ENCODE data around the gene IDI1.
A peak's percentile ranks its signal among the peaks of the same experiment; 100 is the strongest.
"Not testable (repeated sequence)": the region's sequence is repeated elsewhere in the genome, so short reads cannot be mapped to it uniquely, and the experiment has no call there.

The IDI1 gene

DNA sequence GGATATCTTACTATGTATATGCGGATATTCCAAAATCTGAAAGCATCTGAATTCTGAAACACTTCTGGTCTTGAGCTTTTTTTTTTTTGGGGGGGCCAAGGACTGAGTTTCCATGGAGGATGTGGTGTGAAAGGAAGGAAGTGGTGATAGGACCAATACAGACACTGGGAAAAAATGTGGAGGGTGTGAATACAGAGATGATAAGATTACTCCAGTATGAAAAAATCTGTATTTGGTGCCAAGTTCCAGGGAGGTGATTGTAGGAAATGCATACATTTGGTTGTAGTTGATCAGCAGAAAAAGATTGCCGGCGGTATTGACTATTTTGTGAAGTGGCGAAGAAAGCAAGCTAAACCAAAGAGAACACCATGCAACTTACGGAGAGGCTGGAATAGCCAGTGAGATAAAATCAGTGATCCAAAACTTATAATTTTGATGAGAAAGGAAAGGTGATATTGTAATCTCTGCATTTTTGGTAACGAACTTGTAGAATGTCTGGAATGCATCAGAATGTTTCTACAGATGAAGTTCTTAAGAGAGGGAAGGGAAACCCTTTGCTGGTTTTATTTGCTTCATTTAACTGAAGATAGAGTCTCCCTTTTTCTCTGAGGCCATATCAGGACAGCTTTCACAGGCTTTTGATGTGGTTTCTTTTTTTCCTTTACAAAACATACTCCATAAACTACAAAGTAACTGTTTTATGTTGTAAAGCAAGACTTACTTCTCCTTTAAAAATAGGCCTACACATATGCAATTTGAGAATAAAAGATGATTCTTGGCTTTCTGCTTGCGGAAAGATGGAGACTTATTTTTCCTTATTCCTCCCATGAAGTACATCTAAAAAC is 13.2 kb upstream of the IDI1 start:
- DNase-seq = no peak

DNA sequence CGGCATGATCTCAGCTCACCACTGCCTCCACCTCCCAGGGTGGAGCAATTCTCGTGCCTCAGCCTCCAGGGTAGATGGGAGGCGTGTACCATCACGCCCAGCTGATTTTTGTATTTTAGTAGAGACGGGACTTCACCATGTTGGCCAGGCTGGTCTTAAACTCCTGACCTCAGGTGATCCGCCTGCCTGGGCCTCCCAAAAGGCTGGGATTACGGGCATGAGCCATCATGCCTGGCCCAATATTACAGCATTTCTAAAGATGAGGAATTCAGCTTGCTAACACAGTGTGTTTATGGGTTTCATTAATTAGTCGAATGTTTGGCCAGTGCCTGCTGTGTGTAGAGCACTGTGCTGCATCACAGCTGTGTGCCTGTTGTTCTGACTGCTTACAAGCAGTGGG is 11.0 kb upstream of the IDI1 start:
- no peak for DNase-seq

DNA sequence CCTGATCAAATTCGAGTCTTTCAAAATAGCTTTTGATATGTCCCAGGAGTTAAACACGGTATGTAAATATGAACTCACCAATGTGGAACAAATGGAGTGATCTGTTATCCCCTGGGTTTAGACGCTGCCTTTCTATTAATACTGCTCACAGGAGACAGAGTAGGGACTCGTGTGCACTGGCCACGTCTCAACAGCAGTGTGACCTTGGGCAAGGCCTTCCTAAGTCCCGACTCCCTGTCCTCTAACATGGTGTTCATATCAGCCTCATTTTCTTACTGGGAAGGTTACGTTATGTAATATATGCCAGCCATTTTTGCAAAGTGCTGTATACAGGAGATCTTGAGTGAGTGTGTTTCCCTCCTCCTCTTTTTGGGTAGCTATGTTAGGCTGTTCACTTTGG is 9.1 kb upstream of the IDI1 start:
- no peak for DNase-seq

DNA sequence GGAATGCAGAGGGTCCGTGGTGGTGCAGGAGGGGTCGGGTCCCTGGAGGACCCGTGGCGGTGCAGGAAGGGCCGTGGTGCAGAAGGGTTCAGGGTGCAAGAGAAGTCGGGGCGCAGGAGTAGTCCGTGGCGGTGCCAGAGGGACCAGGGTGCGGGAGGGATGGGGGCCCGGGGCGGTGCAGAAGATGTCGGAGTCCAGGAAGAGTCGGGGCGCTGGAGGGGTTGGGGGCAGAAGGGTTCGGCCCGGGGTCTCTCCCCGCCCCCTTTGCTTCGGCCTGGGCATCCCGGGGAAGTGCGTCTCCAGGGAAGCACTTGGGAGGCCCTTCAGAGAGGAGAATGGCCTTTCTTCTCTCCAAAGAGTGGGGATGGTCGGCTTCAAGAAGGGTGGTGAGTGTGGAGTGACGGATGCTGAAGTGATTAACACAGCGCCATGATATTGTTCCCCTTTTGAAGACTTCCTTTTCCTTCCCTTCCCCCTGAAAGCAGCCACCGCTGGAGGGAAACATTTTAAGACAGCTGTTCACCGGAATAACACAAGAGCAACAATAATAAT is 8.3 kb upstream of the IDI1 start:
- no peak for DNase-seq

DNA sequence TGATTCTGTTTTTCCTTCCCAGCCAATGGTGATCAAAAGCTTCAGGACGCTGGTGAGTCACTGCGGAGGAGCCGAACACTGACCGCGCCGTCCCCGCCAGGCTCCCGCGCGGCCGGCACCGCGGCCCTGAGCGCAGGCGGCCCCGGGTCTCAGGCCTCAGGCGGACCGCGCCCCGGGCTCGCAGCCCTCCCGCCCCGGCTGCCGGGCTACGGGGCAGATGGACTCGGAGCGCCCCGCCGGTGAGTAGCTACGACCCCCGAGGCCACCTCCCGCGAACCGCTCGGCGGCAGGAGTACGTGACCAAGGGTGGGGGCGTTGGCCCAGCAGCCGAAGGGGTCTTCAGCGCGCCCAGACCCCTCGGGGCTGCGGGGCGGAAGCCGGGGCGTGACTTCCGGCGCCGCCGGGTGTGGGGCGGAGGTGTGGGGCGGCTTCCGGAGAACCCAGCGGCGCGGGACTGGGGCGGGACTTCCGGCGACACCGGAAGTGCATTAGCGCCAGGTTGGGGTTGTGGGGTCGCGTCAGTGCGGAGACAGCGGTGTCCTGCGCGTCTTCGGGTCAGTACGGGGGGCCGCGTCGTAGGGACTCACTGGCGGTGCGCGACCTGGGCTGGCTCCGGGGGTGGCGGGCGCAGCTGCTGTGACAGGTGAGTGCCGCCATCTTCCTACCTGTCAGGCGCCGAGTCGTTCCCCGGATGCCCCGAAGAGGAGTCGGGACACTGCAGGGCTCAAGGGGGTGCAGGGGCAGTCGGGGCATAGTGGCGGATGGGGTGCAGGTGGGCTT is 7.6 kb upstream of the IDI1 start, which contains the start of gene WDR37:
WDR37 (plus strand) TSS at position 60 of the 780 bp plus-strand sequence. CDS start 15,771 bp downstream, outside the sequence.
- DNase-seq = peak; percentile 88

DNA sequence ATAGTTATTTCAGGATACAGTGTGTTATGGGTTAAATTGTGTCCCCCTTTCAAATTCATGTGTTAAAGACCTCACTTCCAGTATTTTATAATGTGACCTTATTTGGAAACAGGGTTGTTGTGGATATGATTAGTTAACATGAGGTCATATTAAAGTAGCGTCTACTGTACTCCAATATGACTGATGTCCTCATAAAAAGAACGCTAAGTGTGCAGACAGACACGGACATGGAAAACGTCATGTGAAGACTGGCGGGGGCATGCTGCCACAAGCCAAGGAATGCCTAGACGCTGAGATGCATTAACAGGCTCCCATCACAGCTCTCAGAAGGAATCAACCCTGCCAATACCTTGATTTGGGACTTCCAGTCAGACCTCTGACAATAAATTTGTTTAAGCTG is 5.8 kb upstream of the IDI1 start:
- no peak for DNase-seq

DNA sequence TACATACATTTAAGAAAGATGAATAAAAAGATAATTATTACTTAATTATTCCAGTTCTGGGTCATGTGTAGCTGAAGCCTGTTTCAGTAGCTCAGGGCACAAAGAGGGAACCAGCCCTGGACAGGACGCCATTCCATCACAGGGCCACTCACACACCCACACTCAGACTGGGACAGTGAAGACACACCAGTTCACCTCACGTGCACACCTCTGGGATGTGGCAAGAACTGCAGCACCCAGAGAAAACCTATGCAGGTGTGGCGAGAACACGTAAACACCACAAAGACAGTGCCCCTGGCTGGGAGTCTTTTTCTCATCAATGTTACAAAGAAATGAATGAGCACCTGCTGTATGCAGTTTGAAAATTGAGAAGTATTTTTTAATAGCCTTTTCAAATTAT is 1.6 kb upstream of the IDI1 start:
- DNase-seq = peak; percentile 62

DNA sequence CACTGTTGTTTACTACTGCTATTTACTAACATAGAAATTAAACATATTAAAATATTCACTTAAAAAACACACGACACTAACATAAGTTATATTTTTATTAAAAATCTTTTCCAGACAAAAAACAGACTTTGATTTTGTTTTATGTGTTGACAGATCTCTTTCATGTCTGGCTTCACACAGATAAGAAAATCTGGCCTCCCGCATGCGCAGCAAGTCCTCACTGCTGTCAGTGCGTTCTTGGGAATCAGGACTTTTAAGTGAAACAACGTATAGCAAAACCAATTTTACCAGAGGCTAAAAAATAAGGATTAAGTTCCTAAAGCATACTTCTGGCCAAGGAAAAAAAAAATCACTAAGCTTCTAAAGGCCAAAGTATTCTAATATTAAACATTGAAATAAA is 1.2 kb upstream of the IDI1 start:
- no peak for DNase-seq

DNA sequence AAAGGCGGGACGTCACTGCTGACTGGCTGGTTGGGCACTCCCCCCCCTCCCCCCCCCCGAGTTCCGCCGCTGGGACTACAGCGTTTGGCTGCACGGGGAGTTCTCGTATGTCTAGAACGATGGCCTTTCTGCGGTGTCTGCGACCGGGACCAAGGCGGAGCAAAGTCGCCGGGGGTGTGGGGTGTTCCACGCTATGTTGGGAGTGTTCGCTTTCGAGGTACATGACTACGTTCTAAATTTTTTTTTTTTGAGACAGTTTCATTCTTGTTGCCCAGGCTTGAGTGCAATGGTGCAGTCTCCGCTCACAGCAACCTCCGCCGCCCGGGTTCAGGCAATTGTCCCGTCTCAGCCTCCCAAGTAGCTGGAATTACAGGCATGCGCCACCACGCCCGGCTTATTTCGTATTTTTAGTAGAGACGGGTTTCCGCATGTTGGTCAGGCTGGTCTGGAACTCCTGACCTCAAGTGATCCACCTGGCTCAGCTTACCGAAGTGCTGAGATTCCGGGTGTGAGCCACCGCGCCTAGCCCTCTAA is 573 bp upstream of the IDI1 start:
- peak; percentile 31 for DNase-seq

DNA sequence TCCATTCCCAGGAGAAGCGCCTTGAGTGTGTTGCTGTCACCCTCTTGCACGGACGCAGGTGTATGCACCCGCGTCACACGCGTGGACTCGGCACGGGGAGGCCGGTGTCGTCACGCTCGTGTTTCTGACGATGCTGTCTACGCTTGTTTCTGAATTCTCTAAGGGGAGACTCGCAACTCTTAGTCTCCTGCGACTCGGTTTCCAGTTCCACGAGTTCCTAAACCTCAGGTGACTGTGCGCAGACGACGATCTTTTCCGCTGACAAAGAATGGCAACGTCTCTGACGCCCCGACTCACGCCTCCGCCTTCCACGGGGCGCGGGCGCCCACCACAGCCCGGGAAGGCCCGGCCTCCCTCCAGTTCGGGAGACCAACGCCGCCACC is 579 bp downstream of the IDI1 start:
- DNase-seq = no peak

DNA sequence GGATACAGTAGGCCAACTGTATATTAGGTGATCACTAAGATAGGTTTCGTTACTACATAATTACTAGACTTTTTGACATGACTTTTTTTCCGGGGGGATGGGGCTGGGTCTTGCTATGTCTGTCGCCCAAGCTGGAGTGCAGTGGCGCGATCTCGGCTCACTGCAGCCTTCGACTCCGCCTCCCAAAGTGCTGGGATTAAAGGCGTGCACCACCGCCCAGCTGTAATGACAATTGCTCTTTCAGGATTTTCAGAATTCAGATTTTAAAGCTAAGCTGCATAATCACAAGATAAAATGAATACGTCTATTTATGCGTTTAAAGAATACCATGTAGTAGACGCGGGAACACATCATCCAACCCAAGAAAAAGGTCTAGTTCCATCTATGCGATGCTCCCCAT is 982 bp downstream of the IDI1 start:
- DNase-seq = no peak

DNA sequence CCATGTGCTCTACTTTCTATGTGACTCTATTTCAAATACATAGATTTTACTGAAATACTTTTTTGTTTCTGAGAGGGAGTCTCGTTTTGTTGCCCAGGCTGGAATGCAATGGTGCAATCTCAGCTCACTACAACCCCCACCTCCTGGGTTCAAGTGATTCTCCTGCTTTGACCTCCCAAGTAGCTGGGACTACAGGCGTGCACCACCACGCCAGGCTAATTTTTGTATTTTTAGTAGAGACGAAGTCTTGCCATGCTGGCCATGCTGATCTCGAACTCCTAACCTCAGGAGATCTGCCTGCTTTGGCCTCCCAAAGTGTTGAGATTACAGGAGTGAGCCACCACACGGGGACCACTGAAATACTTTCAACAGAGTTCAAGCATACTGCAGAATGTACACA is 3.5 kb downstream of the IDI1 start:
- DNase-seq = no peak

DNA sequence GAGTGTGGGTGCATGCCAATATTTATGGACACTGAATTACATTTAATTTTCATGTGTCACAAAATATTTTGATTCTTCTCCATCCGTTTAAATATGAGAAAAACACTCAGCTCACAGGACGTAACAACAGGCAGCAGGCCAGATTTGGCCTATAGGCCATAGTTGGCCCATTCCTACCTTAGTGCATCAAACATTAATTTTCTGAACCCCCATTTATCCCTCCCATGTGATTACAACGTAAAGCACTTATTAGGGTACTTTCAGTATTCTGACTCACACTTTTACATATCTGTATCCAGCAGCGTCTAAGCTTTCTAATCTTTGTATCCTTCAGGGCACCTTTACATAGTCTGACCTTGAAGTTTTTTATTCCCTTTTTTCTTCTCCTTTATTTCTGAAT is 4.0 kb downstream of the IDI1 start:
- no peak for DNase-seq

DNA sequence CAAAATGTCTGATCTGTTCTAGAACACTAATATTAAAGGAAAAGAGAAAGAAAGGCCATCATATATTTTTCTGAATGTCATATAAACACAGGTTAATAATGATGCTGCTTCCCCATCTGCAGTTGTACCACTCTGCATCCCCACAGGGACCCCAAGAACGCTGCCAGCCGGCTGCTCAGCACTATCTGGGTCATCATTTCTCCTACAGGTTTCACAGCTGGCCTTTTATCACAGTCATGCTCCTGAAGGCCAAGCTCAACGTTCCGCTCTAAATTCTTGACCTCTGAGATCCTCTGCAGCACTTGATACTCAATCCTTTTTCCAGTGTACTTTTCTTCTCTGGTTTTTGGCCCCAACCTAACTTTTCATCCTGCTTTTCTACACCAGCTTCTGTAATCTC is 4.8 kb downstream of the IDI1 start:
- DNase-seq = no peak

DNA sequence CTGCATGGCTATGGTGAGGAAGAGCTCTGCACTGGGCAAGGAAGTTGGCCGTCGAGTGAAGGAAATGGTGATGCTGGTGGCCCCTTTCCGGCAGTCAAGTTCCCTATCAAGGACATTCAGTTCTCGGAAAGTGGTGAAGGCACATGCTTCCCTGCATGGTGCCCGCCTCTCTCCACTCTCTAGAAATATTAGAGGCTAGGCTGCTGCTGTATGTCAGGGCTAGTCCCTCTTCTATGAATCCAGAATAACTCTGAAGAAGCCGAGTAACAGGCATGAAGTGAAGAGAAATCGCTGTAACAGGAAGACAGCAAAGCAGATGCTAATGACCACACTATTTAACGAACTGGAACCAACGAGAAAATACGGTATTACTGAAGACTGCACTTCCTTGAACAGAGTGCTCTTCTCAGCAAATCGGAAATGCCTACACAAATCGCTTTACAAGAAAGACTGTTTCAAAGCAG is 5.4 kb downstream of the IDI1 start:
- peak; percentile 60 for DNase-seq

DNA sequence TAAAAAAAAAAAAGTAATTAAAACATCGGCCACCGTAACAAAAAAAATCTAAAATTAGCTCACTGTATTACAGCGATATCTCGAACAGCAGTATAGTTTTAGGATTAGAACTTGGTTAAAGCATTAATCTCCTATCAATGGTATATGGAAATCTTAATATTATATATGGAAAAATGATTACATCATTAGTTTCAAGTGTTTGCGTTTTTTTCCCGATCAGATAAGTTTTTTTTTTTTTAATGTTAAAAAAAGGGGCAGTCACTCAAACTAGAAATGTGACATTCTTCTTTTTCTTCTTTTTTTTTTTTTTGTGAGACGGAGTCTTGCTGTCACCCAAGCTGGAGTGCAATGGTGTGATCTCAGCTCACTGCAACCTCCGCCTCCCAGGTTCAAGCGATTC is 7.4 kb downstream of the IDI1 start:
- no peak for DNase-seq

DNA sequence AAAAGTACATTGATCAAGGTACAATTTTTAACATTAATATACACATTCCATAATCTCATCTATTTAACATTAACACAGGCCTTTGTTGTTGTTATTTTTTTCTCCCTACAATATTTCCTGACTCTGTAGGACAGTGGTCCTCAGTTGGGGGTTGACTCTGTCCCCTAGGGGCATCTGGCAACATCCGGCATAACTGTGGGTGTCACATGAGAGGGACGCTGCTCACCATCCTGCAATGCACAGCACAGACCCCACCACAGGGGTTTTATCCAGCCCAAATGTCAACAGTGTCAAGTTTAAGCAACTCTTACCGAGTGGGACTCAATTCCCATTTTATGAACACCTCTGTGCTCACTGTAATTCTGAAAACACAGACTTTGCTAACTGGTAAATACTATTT is 8.8 kb downstream of the IDI1 start:
- no peak for DNase-seq

DNA sequence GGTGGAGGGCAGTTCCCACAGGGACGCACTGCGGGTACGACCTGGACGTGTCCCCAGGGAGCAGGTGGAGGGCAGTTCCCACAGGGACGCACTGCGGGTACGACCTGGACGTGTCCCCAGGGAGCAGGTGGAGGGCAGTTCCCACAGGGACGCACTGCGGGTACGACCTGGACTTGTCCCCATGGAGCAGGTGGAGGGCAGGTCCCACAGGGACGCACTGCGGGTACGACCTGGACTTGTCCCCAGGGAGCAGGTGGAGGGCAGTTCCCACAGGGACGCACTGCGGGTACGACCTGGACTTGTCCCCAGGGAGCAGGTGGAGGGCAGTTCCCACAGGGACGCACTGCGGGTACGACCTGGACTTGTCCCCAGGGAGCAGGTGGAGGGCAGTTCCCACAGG is 10.2 kb downstream of the IDI1 start:
- DNase-seq = not testable (repeated sequence)

DNA sequence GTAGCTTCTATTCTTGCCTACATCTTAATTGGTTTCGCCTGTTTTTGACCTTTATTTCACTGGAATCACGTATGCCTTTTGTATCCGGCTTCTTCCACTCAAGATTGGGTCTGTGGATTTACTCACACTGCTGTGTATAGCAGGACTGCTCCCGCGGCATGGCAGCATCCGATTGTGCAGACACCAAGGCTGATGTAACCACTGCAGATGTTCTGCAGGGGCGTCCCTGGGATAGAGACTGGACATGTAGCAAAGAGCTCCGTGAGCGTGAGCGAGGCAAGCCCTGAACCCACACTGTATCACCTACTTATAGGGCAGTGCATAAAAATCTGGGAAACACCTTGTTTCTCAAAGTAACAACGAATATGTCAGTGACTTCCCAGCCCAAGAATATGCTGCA is 11.8 kb downstream of the IDI1 start:
- no peak for DNase-seq

DNA sequence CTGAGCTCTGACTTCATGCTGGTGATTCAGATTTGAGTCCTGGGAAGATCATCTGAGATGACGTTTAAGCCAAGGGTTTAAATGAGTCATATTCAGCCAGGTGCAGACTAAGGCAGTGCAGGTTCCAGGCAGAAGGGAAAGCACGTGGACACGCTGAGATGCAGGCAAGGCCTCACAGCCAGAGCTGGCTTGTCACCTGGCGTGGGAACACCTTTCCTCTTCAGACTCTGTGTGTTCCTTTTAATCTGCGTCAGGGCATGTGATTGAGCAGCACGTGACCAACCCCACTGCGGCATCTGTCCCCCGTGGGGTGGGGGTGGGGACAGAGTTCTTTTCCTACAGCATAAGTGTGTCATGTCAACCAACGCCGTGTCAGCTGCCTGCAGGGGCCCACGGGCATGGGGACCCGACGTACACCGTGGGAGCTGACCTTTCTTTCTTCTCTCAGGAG is 12.6 kb downstream of the IDI1 start:
- peak; percentile 55 for DNase-seq

DNA sequence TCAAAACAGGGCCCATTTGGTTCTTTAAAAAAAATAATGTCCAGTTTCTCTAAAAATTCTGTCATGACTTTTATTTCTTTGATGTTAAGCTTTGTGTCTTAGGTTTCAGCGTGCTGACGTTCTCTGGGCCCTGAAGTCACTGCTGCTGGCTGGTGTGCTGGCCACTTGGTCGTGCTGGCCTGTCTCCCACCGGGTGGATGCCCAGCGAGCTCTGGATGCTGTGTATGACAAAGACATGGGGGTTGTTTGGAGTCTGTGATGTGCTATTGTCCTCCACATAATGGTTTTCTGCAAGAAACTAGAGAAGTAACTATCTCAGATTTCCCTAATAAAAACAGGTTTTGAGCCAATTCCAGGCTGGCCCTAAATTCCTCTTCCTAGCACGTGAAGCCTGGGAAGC is 13.7 kb downstream of the IDI1 start:
- no peak for DNase-seq

DNA sequence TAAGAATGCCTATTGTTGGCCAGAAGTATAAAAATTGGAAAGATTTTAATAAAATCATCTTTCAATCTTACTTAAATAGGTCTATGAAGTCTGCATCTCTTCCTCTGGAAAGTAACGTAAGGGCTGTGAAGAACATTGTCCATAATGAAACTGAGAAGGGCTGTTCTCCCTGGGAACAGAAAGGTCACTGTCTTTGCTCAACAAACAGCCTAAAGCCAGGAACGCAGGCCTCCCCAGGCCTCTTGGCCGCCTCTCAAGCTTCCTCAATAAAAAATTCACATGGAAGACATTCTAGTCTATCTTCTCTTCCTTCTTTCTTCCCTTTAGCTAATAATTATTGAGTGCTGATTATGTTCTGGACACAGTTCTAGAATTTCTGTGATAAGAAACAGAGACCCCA is 14.2 kb downstream of the IDI1 start:
- DNase-seq = no peak

DNA sequence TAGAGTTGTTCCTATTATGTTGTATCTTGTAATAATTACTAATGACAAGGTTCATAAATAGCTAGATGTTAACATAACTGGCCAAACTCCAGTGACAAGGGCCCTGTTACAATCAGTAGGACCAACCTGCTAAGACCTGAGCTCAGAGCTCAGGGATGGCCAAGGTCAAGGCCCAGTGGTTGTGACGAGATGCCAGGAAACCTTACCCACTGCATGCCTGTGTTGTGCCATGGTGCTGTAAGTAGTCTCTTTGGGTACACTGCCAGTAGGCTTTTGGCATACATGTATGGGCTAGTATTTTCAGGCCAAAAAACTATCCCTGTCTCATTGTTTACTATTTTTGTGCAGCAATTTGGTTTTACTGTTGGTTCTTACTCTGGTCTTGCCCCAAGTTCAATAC is 15.3 kb downstream of the IDI1 start:
- no peak for DNase-seq

DNA sequence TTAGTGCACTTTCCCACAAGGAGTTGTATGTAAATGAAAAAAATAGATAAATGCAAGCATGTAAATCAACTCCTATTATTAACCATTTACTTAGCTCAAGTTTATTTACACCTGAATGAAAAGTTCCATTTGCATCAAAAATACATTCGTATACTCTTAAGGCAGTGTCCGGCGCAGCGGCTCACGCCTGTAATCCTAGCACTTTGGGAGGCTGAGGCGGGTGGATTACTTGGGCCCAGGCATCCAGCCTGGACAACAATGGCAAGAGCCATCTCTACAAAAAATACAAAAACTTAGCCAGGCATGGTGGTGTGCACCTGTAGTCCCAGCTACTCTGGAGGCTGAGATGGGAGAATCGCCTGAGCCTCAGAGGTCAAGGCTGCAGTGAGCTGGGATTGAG is 19.1 kb downstream of the IDI1 start:
- DNase-seq = no peak
